ENCODE results near the gene ANTKMT.
"Not testable (repeated sequence)": the region's sequence is repeated elsewhere in the genome, so short reads cannot be mapped to it uniquely, and the experiment has no call there.

The ANTKMT gene

GRCh38 chr16:752007-752312, 31.0 kb downstream of the ANTKMT start:
- TF ChIP-seq CTCF (IDR thresholded peaks at IDR 0.05; ENCODE audit: low read depth, low read length), result no peak
- no peak for DNase-seq (ENCODE audit: low read depth, low spot score)
- in situ Hi-C loops (cut with HindIII; ENCODE audit: low sequenced_read_pairs), result no loop called here
- no peak overlapping the region for H3K4me3 ChIP-seq (ENCODE audit: low read depth, low read length)

DNA sequence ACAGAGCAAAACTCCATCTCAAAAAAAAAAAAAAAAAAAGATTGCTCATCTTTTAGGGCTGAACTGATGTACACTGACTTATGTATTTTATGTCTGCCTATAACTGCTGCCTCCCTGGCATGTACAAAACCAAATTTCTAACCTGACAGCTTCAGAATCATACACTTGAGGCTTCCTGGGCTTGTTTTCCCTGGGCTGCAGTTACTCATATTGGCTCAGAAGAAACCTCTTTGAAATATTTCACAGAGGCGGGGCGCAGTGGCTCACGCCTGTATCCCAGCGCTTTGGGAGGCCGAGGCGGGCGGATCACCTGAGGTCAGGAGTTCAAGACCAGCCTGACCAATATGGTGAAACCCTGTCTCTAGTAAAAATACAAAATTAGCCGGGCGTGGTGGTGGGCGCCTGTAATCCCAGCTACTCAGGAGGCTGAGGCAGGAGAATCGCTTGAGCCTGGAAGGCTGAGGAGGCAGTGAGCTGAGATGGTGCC, 33.2 kb downstream of the ANTKMT start:
- in situ Hi-C loops (cut with HindIII; ENCODE audit: low sequenced_read_pairs); H3K4me3 ChIP-seq (ENCODE audit: low read depth, low read length); DNase-seq (ENCODE audit: low read depth, low spot score): not testable (repeated sequence)

DNA sequence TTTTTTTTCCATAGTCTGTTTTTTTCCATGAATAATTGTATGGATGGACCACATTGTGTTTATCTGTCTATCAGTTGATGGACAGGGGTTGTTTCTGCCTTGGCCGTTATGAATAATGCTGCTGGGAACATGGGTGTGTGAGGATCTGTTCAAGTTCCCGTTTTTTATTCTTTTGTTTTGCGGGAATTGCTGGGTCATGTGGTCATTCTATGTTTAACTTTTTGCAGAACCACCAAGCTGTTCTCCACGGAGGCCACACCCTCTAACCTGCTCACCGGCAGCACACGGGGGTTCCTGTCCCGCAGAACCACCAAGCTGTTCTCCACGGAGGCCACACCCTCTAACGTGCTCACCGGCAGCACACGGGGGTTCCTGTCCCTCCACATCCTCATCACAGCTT, 33.7 kb downstream of the ANTKMT start:
- DNase-seq (ENCODE audit: low read depth, low spot score), result no peak
- no peak overlapping the region for H3K4me3 ChIP-seq (ENCODE audit: low read depth, low read length)
- in situ Hi-C loops (cut with HindIII; ENCODE audit: low sequenced_read_pairs), result no loop called here
- TF ChIP-seq CTCF (IDR thresholded peaks at IDR 0.05; ENCODE audit: low read depth, low read length), result no peak

DNA sequence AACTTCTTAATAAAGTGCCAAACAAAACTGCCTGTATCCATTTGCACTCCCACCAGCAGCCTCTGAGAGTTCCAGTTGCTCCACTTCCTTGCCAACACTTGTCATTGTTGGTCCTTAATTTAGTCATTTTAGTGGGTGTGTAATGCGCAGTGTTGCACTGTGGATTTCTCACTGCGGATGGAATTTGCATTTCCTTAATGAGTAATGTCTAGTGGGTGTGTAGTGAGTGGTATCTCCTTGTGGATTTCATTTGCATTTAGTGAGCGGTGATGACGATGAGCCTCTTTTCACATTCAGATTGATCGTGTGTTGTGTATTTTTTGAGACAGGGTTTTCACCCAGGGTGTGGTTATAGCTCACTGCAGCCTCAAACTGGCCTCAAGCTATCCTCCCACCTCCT, 35.5 kb downstream of the ANTKMT start:
- no peak for DNase-seq (ENCODE audit: low read depth, low spot score)
- H3K4me3 ChIP-seq (ENCODE audit: low read depth, low read length), result no peak overlapping the region
- no peak for TF ChIP-seq CTCF (IDR thresholded peaks at IDR 0.05; ENCODE audit: low read depth, low read length)
- in situ Hi-C loops (cut with HindIII; ENCODE audit: low sequenced_read_pairs), result no loop called here

GRCh38 chr16:759110-759910, 38.4 kb downstream of the ANTKMT start:
- no peak for TF ChIP-seq CTCF (IDR thresholded peaks at IDR 0.05; ENCODE audit: low read depth, low read length)
- H3K4me3 ChIP-seq (ENCODE audit: low read depth, low read length), result no peak overlapping the region
- in situ Hi-C loops (cut with HindIII; ENCODE audit: low sequenced_read_pairs), result no loop called here
- DNase-seq (ENCODE audit: low read depth, low spot score), result no peak

DNA sequence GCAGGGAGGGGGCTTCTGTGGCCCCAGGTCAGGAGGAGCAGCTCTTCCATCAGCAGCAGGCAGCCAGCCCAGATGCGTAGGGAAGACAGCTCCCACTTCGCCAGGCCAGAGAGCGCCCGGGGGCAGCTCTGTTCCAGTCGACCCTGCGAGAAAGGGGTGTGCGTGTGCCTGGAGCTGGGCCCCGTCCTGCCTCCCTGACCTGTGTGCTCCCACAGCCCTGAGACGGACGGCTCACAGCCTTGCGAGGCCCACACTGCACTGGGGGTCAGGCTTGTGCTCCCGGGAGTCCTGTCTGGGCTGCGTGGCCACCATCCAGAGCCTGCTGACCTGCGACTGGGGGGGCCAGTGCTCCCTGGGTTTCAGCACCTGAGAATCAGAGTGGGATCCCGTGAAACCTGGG, 39.1 kb downstream of the ANTKMT start:
- no peak for TF ChIP-seq CTCF (IDR thresholded peaks at IDR 0.05; ENCODE audit: low read depth, low read length)
- no peak for DNase-seq (ENCODE audit: low read depth, low spot score)
- in situ Hi-C loops (cut with HindIII; ENCODE audit: low sequenced_read_pairs), result no loop called here
- no peak overlapping the region for H3K4me3 ChIP-seq (ENCODE audit: low read depth, low read length)

- no peak for DNase-seq (ENCODE audit: low read depth, low spot score)
- no peak within 1 kb of the TSS for H3K4me3 ChIP-seq (ENCODE audit: low read depth, low read length)
- TF ChIP-seq CTCF (IDR thresholded peaks at IDR 0.05; ENCODE audit: low read depth, low read length), result no peak
- in situ Hi-C loops (cut with HindIII; ENCODE audit: low sequenced_read_pairs), result no loop called here
These were observed 39.8 kb downstream of the ANTKMT start, which contains the start of gene MSLN for GRCh38 chr16:760545-761343. Gene MSLN, plus strand, starts transcription at chr16:760734. Its CDS starts 1,947 bp downstream, at chr16:762681.

Measured in astrocyte of the spinal cord (primary cell).